HG02642 (cell line): ENCODE measurements around the gene HMG20B.
"Not testable (repeated sequence)": the region's sequence is repeated elsewhere in the genome, so short reads cannot be mapped to it uniquely, and the experiment has no call there.

Experiments used
- ATAC-seq: cut with Tn5 transposase; IDR thresholded peaks from one replicate; pipeline ENCODE4 v1.9.1; 2021; ENCODE audit warnings: mild to moderate bottlenecking; ENCODE audit not compliant: unreplicated experiment, poor library complexity

Gene HMG20B

DNA sequence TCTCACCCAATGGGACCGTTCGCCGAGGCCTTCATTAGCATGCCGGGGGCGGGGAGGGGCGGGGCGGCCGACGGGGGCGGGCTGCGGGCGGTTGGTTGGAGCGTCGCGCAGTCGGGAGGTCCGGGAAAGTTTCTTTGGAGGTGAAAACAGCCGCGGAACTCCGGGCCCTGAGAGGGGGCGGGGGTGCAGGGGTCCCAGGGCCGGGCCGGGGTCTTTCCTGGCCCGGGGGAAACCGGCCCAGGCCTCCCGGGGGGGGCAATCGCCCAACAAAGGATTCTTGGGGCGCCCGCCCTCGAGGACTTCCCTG is at the start of gene HMG20B:
TSS of gene HMG20B (plus strand) at position 90 of the 307 bp plus-strand sequence. CDS start 366 bp downstream, outside the sequence.
- no peak for ATAC-seq

GRCh38 chr19:3523361-3524077 is 49.2 kb upstream of the HMG20B start:
- ATAC-seq = no peak

DNA sequence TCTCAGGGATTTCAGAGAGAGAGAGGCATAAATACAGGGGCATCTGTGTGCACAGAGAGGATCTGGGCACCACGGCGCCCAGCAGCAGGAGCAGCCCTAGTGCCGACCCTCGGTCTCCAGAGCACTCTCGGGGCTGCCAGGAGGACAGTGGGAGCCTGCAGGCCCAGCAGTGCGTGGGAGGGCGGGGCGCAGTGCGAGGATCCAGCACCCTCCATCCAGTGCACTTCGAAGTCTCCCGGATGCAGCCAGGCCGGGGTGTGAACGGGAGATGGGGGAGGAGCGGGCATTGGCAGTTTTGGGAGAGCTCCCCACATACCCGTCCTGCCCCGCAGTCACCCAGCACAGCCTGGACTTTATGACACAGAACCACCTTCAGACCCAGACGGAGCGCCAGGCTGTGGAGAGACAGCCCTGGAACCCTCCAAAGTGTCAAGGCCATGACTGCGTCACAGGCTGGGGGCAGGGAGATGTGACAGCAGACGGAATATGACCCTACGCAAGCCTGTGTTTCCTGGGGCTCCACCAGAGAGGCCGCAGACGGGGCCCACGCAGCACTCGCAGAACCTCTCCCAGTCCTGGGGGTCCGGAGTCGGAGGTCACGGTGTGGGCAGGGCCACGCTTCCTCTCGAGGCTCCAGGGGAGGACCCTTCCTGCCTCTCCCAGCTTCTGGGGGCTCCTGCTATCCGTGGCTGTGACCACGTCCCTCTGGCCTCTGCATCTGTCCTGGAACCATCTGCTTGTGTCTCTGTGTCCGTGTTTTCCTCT is 48.5 kb upstream of the HMG20B start:
- ATAC-seq = no peak

DNA sequence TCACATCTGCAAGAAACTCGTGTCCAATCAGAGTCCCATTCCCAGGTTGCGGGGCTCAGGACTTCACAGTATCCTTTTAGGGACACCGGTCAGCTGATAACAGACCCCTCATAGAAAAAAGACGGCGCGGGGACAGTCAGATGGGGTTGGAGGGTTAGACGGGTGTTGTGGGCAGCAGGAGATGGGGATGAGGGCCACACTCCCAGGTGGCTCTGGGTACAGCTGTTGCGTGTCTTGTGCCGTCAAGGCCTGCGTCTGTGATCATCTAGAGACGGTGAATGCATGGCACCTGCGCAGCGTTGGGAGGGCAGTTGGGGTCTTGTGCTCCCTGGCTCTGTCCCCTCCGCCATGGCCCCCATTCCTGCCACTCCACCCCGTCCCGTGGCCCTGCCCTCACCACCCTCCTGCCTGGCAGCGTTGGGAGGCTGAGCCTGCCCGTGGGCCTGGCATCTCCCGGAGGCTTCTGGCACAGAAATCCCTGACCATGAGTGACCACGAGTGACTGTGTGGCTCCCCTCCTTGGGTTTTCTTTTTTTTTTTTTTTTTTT is 47.8 kb upstream of the HMG20B start:
- ATAC-seq = no peak

GRCh38 chr19:3526507-3527237 is 46.1 kb upstream of the HMG20B start:
- no peak for ATAC-seq

DNA sequence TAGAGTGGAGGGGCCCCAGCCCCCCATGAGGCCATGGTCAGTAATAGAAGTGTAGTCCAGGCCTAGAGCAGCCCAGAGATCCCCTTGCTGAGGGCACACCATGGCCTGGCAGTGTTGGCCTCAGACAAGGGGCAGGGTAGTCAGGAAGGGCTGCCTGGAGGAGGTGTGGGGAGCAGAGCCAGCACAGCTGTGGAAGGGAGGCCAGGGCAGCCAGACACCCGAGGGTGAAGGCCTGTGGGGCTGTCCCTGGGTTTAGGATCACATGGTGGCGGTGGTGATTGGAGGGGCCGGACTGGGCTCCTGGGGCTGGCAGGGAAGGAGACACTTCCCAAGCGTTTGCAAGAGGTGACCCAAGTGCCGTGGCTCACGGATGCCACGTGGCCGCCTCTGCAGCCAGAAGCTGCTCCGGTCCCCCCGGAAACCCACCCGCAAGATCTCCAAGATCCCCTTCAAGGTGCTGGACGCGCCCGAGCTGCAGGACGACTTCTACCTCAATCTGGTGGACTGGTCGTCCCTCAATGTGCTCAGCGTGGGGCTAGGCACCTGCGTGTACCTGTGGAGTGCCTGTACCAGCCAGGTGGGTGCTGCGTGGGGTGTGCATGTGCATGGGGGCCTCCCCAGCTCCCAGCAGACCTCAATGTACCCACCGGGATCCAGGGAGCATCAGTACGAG is 45.4 kb upstream of the HMG20B start:
- no peak for ATAC-seq

GRCh38 chr19:3528080-3528479 is 44.7 kb upstream of the HMG20B start:
- no peak for ATAC-seq

- ATAC-seq = no peak
Observed at GRCh38 chr19:3528539-3529211, 44.1 kb upstream of the HMG20B start.

- ATAC-seq = not testable (repeated sequence)
Observed at GRCh38 chr19:3529299-3529698, 43.4 kb upstream of the HMG20B start.

GRCh38 chr19:3530389-3530788 is 42.4 kb upstream of the HMG20B start:
- no peak for ATAC-seq

GRCh38 chr19:3531716-3532115 is 41.0 kb upstream of the HMG20B start:
- ATAC-seq = no peak

- ATAC-seq = no peak
Observed at GRCh38 chr19:3532154-3532786, 40.5 kb upstream of the HMG20B start.

DNA sequence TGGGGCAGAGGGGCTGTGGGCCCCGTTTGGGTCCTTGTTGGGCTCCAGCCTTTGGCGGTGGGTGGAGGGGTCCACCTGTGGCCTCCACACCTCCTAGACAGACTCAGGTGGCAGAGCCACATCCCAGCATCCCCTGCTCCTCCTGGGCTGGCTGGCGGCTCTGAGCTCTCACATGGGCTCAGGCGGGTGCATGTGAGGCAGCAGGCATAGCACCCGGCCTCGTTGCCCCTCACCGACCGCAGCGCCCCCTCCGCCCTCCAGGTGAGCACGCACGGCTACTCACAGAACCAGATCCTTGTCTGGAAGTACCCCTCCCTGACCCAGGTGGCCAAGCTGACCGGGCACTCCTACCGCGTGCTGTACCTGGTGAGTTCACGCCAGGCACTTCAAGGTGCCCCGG is 39.7 kb upstream of the HMG20B start:
- ATAC-seq = no peak

DNA sequence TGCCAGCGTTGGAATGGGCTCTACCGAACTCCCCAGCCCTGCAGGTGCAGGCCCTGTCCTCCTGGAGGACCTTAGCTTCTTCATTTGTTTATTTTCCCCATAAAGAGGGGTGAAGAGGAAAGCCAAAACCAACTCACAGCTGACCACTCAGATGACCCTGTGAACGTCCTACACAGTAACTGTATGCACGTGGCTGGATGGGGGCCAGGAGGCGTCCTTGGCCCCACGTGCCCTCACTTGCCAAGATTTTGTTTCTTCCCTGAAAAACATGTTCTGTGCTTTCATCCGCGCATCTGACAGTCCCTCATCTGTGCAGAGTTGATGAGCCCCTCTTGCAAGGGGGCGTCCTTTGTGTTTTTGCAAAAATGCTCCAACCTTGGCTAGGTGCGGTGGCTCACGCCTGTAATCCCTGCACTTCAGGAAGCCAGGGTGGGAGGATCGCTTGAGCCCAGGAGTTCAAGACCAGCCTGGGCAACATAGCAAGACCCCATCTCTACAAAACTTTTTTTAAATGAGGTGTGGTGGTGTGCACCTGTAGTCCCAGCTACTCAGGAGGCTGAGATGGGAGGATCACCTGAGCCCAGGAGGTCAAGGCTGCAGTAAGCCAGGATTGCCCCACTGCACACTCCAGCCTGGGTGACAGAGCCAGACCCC is 39.1 kb upstream of the HMG20B start:
- no peak for ATAC-seq

- no peak for ATAC-seq
Observed at GRCh38 chr19:3534375-3535234, 38.1 kb upstream of the HMG20B start.

- no peak for ATAC-seq
Observed at GRCh38 chr19:3535235-3535535, 37.6 kb upstream of the HMG20B start.

GRCh38 chr19:3535563-3535965 is 37.2 kb upstream of the HMG20B start:
- no peak for ATAC-seq

GRCh38 chr19:3535981-3536380 is 36.8 kb upstream of the HMG20B start:
- ATAC-seq = no peak
